Measurements from ENCODE around the gene SLC25A29. TPM values are rescaled to one million over a fixed set of nuclear protein-coding genes. Genes with fewer than 3 reads are reported as not detected.
"Not testable (repeated sequence)": the region's sequence is repeated elsewhere in the genome, so short reads cannot be mapped to it uniquely, and the experiment has no call there.

Gene SLC25A29
- total RNA-seq, 2 donors from 2014 or later, result 29.2 to 37.9 TPM

- H3K36me3 Mint-ChIP-seq, result no peaks in the 10 kb centered on the region
- DNase-seq (ENCODE audit: low spot score) (no peak), ATAC-seq (peak in 1 of 2 donors; percentile 35)
- no peaks in the 10 kb centered on the region for H3K27me3 Mint-ChIP-seq
- no peak overlapping the region for H3K4me3 Mint-ChIP-seq
- peak overlapping the region in 1 of 2 donors; percentile 64 for H3K27ac Mint-ChIP-seq
- H3K9me3 Mint-ChIP-seq, result no peaks in the 10 kb centered on the region
- peaks cover 1 to 15% of the 10 kb centered on the region in 2 donors for H3K4me1 Mint-ChIP-seq (ENCODE audit: low read depth in 2 of 2)
Observed at GRCh38 chr14:100297320-100298300, 8.6 kb downstream of the SLC25A29 start.

DNA sequence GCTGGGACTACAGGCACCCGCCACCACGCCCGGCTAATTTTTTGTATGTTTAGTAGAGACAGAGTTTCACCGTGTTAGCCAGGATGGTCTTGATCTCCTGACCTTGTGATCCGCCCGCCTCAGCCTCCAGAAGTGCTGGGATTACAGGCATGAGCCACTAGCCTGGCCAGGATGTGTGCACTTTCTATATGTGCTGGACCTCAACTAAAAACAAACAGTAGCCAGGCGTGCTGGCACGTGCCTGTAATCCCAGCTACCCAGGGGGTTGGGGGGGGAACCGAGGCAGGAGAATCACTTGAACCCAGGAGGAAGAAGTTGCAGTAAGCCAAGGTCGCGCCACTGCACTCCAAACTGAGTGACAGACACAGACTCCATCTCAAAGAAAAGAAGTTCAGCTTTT lies 9.5 kb downstream of the SLC25A29 start:
- H3K9me3 Mint-ChIP-seq; DNase-seq (ENCODE audit: low spot score); H3K27me3 Mint-ChIP-seq; ATAC-seq; H3K36me3 Mint-ChIP-seq; H3K4me3 Mint-ChIP-seq: not testable (repeated sequence)
- H3K4me1 Mint-ChIP-seq (ENCODE audit: low read depth in 2 of 2), result peaks cover 0 to 13% of the 10 kb centered on the region in 2 donors
- H3K27ac Mint-ChIP-seq, result peak overlapping the region in 1 of 2 donors; percentile 15

- H3K4me3 Mint-ChIP-seq, result no peak overlapping the region
- no peaks in the 10 kb centered on the region for H3K36me3 Mint-ChIP-seq
- H3K9me3 Mint-ChIP-seq, result no peaks in the 10 kb centered on the region
- H3K27ac Mint-ChIP-seq, result peak overlapping the region in 1 of 2 donors; percentile 15
- DNase-seq (ENCODE audit: low spot score) (no peak), ATAC-seq (no peak)
- no peaks in the 10 kb centered on the region for H3K27me3 Mint-ChIP-seq
- H3K4me1 Mint-ChIP-seq (ENCODE audit: low read depth in 2 of 2), result peaks cover 0 to 13% of the 10 kb centered on the region in 2 donors
Observed at GRCh38 chr14:100296106-100296651, 10.1 kb downstream of the SLC25A29 start.

DNA sequence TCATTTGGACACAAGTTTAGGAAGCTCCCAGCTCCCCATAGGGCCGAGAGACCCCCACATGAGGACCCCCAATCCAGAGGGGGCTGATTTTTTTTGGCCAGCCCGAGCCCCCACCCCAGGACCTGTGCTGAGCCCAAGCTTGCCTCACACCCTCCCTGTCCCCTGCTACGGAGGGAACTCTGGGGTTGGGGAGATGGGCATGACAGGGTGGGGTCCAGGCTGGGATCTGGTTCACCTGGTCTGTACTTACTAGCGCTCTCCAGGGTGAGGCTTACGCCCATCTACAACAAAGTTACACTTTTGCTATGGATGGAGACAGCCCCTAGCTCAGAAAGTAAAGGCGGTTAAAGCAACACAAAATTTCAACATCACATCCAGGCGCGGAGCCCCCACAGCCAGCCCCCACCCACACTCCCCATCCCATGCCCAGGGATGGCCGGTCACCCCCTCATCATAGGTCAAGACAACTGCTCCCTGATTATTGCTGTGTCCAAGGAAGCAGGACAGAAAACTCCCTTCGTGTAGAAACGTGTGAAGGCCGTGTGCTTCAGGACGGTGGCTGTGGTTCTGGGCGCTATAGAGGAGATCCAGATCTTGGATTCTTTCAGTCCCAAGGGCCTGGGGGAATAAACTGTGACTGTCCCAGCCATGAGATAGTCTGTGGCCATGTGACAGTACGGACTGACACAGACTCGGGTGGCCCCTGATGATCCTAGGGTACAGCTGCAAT lies 10.7 kb downstream of the SLC25A29 start:
- DNase-seq (ENCODE audit: low spot score), result no peak
- no peak overlapping the region for H3K4me3 Mint-ChIP-seq
- no peaks in the 10 kb centered on the region for H3K27me3 Mint-ChIP-seq
- ATAC-seq, result no peak
- no peak overlapping the region for H3K27ac Mint-ChIP-seq
- H3K9me3 Mint-ChIP-seq, result no peaks in the 10 kb centered on the region
- no peaks in the 10 kb centered on the region for H3K36me3 Mint-ChIP-seq
- peaks cover 0 to 13% of the 10 kb centered on the region in 2 donors for H3K4me1 Mint-ChIP-seq (ENCODE audit: low read depth in 2 of 2)

DNA sequence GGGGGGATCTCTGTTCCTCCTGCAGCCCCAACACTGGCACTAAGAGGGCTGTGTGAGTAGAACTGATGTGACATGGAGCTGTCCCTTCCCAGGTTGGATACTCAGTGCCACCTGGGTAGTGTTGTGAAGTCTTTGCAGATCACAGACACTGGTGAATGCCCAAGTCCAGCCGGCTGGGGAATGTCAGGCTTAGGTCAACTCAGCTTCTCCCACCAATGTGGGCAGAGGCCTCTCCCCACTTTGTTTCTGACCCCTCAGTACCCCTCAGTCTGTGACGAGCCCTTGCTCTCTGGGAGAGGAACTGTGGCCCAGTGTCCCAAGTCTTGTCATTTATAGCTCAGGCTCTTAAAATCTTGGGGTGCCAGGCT lies 11.3 kb downstream of the SLC25A29 start:
- Mint-ChIP-seq H3K4me1 (ENCODE audit: low read depth in 2 of 2) (peaks cover 0 to 13% of the 10 kb centered on the region in 2 donors), H3K27me3 (no peaks in the 10 kb centered on the region), H3K4me3 (no peak overlapping the region), H3K9me3 (no peaks in the 10 kb centered on the region), H3K27ac (no peak overlapping the region), H3K36me3 (no peaks in the 10 kb centered on the region)
- DNase-seq (ENCODE audit: low spot score) (no peak), ATAC-seq (no peak)

- no peak for ATAC-seq
- no peak for DNase-seq (ENCODE audit: low spot score)
- no peaks in the 10 kb centered on the region for H3K9me3 Mint-ChIP-seq
- peaks cover 0 to 13% of the 10 kb centered on the region in 2 donors for H3K4me1 Mint-ChIP-seq (ENCODE audit: low read depth in 2 of 2)
- H3K27me3 Mint-ChIP-seq, result no peaks in the 10 kb centered on the region
- H3K27ac Mint-ChIP-seq, result no peak overlapping the region
- H3K4me3 Mint-ChIP-seq, result no peak overlapping the region
- H3K36me3 Mint-ChIP-seq, result no peaks in the 10 kb centered on the region
Observed at GRCh38 chr14:100294213-100294962, 11.9 kb downstream of the SLC25A29 start.

- Mint-ChIP-seq H3K27ac (no peak overlapping the region), H3K27me3 (no peaks in the 10 kb centered on the region), H3K4me1 (ENCODE audit: low read depth in 2 of 2) (peaks cover 0 to 13% of the 10 kb centered on the region in 2 donors), H3K9me3 (no peaks in the 10 kb centered on the region), H3K36me3 (no peaks in the 10 kb centered on the region), H3K4me3 (no peak overlapping the region)
- DNase-seq (ENCODE audit: low spot score) (no peak), ATAC-seq (no peak)
Observed at GRCh38 chr14:100293497-100294212, 12.6 kb downstream of the SLC25A29 start.

DNA sequence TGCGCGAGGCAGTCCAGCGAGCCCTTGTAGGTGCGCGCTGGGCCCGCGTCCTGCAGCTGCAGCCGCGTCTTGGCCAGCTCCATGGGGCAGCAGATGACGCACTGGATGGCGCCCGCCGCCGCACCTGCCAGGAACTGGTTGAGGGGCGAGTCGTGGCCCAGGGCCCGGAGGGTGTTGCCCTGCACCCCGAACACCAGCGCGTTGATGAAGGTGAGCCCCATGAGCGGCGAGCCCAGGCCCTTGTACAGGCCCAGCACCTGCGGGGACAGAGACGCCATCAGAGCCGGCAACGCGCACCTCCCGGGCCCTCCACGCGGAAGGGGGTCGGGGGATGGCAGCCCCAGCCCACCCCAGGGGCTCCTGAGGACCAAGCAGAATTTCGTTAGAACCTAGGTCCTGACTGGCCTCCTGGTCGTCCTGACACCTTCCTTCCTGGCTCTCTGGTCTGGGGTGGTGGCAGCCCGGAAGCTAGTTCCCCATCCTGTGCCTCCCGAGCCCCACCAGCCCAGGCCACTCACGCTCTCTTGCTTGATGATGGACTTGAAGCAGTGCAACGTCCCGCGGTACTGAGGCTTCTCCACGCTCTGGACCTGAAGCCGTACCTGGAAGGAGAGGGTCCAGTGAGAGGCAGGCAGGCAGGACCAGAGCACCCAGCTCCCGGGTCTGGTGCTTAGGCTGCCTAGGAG lies 13.3 kb downstream of the SLC25A29 start:
- no peaks in the 10 kb centered on the region for H3K36me3 Mint-ChIP-seq
- H3K9me3 Mint-ChIP-seq, result no peaks in the 10 kb centered on the region
- peaks cover 0 to 6% of the 10 kb centered on the region in 2 donors for H3K4me1 Mint-ChIP-seq (ENCODE audit: low read depth in 2 of 2)
- DNase-seq (ENCODE audit: low spot score), result no peak
- H3K27me3 Mint-ChIP-seq, result no peaks in the 10 kb centered on the region
- no peak for ATAC-seq
- H3K27ac Mint-ChIP-seq, result no peak overlapping the region
- H3K4me3 Mint-ChIP-seq, result no peak overlapping the region

GRCh38 chr14:100292301-100292775 lies 13.9 kb downstream of the SLC25A29 start:
- H3K4me3 Mint-ChIP-seq, result no peak overlapping the region
- H3K9me3 Mint-ChIP-seq, result no peaks in the 10 kb centered on the region
- H3K27me3 Mint-ChIP-seq, result no peaks in the 10 kb centered on the region
- no peak overlapping the region for H3K27ac Mint-ChIP-seq
- H3K4me1 Mint-ChIP-seq (ENCODE audit: low read depth in 2 of 2), result peaks cover 0 to 6% of the 10 kb centered on the region in 2 donors
- ATAC-seq (no peak), DNase-seq (ENCODE audit: low spot score) (no peak)
- no peaks in the 10 kb centered on the region for H3K36me3 Mint-ChIP-seq

DNA sequence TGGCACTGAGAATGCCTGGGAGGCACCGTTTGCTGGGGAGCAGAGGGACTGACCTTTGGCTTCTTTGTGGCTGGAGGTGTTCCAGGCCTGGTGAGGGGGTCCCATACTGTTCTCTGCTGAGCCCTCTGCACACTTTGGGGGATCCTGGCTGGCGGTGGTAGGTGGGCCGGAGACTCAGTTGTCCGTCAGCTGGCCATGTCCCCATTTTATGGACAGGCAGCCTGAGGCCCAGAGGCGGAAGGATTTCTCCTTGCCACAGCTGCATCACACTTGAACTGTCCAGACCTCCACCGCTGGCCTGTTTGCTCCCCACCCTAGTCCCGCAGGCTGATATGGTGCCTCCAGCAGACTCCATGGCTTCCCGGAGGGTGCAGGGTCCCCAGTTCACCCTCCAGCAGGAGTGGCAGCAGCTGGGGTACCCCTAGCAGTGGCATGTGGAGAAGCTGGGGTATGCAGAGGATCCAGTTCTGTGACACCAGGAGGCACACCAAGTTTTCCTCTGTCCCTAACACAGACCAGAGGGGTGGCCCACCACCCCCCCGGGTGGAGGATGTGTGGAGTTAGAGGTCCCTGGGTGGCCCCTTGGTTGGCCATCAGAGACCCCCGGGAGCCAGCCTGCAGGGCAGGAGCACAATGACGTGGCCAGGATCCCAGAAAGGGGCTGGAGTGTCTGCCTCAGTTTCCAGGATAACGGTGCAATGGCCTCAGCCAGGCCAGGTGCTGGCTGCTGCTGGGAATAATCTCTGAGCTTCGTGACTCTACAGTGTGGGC lies 14.8 kb downstream of the SLC25A29 start:
- no peaks in the 10 kb centered on the region for H3K4me1 Mint-ChIP-seq (ENCODE audit: low read depth in 2 of 2)
- no peak overlapping the region for H3K27ac Mint-ChIP-seq
- H3K36me3 Mint-ChIP-seq, result no peaks in the 10 kb centered on the region
- DNase-seq (ENCODE audit: low spot score), result no peak
- no peak overlapping the region for H3K4me3 Mint-ChIP-seq
- no peak for ATAC-seq
- H3K27me3 Mint-ChIP-seq, result no peaks in the 10 kb centered on the region
- no peaks in the 10 kb centered on the region for H3K9me3 Mint-ChIP-seq

- DNase-seq (ENCODE audit: low spot score), result no peak
Observed at GRCh38 chr14:100290607-100291304, 15.5 kb downstream of the SLC25A29 start.

More at GRCh38 chr14:100290607-100291304, 15.5 kb downstream of the SLC25A29 start:
- H3K36me3 Mint-ChIP-seq, result no peaks in the 10 kb centered on the region
- no peak overlapping the region for H3K4me3 Mint-ChIP-seq
- H3K27ac Mint-ChIP-seq, result no peak overlapping the region
- no peaks in the 10 kb centered on the region for H3K27me3 Mint-ChIP-seq
- H3K4me1 Mint-ChIP-seq (ENCODE audit: low read depth in 2 of 2), result peaks cover 4 to 6% of the 10 kb centered on the region in 2 donors
- no peaks in the 10 kb centered on the region for H3K9me3 Mint-ChIP-seq
- ATAC-seq, result no peak

All from natural killer cell treated with Interleukin-12 subunit alpha and Interleukin-12 subunit beta and Interleukin-15 and Interleukin-18, amount 100 ng/mL, for 72 hours (primary cell).